ENCODE results near the gene ADSL.

- TF ChIP-seq CTCF (IDR thresholded peaks at IDR 0.05), result no peak
- TF ChIP-seq POLR2A (IDR thresholded peaks at IDR 0.05), result no peak
These were observed 74.7 kb downstream of the ADSL start for GRCh38 chr22:40421082-40421350.
